Measurements from ENCODE around the gene ATP6V0A1.
"Not testable (repeated sequence)": the region's sequence is repeated elsewhere in the genome, so short reads cannot be mapped to it uniquely, and the experiment has no call there.

ATP6V0A1 gene

DNA sequence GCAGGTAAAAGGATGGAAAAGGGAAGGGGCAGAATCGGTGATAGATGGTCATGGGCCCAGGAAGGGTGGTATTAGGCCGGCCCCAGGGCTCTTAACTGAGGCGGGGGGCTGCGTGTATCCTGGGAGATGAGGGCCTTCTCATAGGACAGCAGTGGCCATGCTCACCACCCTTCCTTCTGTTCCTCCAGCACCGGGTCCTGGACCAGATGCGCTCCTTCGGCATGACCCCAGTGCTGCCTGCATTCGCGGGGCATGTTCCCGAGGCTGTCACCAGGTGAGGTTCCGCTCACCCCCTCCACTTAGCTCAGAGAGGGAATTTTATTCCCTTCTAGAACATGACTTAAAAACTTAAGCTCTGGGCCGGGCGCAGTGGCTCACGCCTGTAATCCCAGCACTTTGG, 79.8 kb downstream of the ATP6V0A1 start:
- no peak for DNase-seq (ENCODE audit: low read depth in 2 of 2)

DNA sequence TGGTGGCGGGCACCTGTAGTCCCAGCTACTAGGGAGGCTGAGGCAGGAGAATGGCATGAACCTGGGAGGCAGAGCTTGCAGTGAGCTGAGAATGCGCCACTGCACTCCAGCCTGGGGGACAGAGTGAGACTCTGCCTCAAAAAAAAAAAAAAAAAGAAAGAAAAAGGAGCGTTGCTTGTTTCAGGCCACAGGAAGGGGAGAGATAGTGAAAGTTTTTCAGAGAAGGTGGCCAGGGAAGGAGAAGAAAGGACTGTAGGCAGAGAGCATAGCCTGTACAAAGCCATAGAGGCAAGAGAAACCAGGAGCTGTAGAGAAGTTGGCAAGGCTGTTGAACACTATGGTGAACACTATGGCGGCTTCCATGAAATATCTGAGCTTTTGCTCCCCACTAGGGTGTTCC, 81.9 kb downstream of the ATP6V0A1 start:
- DNase-seq (ENCODE audit: low read depth in 2 of 2): not testable (repeated sequence)

DNA sequence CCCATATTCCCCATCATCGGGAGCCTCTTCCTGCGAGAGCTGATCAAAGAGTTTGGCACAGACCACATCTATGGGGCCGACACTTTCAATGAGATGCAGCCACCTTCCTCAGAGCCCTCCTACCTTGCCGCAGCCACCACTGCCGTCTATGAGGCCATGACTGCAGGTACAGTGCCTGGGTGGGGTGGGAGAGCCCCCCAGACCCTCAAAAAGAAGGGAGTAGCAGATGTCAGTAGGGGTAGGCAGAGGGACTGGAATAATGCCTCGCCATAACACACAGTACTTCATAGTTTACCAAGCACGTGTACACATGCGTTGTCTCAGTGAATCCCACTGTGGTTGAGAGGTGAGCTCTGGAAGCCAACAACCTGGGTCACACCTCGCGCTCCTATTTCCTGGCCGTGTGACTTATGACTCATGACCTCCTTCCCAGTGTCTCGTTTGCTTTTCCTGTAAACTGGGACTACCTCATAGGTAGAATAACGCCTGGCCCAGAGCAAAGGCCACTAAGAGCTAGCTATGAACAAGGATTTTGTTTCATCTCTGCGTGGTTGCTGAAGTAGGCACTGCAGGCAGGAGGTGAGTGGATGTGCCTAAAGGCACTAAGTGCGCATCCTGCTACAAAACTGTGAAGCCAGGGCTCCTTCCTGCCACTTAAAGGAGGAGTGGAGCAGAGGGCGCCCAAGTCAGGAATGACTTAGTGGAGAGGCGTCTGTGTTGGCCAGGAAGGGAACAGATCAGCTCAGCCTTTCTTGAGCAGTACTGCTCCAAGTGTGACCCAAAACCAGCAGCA, 82.6 kb downstream of the ATP6V0A1 start:
- DNase-seq (ENCODE audit: low read depth in 2 of 2): no peak

DNA sequence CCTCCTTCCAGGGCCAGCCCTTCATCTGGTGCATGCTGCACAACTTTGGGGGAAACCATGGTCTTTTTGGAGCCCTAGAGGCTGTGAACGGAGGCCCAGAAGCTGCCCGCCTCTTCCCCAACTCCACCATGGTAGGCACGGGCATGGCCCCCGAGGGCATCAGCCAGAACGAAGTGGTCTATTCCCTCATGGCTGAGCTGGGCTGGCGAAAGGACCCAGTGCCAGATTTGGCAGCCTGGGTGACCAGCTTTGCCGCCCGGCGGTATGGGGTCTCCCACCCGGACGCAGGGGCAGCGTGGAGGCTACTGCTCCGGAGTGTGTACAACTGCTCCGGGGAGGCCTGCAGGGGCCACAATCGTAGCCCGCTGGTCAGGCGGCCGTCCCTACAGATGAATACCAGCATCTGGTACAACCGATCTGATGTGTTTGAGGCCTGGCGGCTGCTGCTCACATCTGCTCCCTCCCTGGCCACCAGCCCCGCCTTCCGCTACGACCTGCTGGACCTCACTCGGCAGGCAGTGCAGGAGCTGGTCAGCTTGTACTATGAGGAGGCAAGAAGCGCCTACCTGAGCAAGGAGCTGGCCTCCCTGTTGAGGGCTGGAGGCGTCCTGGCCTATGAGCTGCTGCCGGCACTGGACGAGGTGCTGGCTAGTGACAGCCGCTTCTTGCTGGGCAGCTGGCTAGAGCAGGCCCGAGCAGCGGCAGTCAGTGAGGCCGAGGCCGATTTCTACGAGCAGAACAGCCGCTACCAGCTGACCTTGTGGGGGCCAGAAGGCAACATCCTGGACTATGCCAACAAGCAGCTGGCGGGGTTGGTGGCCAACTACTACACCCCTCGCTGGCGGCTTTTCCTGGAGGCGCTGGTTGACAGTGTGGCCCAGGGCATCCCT, 84.8 kb downstream of the ATP6V0A1 start:
- no peak for DNase-seq (ENCODE audit: low read depth in 2 of 2)

DNA sequence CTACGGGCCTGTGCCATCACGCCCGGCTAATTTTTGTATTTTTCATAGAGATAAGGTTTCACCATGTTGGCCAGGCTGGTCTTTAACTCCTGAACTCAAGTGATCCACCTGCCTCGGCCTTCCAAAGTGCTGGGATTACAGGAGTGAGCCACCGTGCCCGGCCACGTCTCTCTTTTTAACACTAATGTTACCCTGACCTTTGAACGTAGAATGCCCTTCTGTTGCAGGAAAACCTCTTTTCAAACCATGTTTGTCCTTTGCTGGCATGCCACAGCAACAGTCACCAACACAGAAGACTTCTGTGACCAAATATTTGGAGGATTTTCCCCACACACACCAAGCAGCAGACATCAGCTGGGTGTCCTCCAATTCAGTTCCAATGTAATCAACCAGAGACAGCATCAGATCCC, 86.2 kb downstream of the ATP6V0A1 start:
- no peak for DNase-seq (ENCODE audit: low read depth in 2 of 2)

DNA sequence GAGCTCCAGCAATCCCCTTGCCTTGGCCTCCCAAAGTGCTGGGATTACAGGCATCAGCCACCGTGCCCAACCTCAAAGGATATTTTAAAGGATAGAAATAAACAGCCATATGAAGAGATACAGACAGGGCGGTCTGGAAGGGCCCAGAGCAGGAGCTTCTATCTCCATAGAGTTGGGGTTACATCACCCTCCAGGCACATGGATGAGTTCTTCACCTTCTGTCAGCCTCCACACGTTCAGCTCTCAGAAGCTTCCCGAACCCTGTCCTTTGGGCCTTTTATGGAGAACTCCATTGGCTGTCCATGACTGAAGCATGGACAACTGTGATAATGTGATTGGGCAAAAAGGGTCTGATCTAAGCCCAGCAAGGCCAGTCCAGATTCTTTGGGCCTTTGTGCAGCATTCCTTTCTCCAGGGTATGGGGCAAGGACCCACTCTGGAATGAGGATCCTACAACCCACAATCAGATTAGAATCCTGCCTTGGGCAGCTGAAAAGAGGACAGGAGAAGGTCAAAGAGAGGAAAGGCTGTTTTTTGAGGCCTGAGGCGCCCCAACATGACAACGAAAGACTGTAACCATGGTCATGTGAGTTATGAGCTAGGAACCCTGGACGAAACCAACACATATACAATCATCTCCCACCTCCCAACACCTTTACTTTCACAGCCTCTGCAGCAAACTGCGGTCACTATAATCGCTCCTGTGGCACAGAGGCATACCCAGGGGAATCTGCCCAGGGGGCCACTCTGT, 87.3 kb downstream of the ATP6V0A1 start:
- not testable (repeated sequence) for DNase-seq (ENCODE audit: low read depth in 2 of 2)

DNA sequence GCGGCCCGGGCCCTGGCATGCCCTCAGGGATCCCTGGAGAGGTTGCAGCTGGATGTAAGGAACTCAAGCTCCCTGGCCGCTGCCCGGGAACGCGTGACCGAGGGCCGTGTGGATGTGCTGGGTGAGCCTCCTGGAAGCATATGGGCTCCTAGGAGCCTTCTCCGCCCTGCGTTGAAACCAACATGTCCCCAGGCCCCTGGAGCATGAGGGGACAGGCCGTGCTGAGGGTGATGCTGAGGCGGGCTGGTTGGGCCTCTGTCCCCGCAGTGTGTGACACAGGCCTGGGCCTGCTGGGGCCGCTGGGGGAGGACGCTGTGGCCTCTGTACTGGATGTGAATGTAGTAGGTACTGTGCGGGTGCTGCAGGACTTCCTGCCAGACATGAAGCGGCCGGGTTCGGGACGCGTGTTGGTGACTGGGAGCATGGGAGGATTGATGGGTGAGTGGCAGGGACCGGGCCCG, 88.4 kb downstream of the ATP6V0A1 start:
- DNase-seq (ENCODE audit: low read depth in 2 of 2): no peak

DNA sequence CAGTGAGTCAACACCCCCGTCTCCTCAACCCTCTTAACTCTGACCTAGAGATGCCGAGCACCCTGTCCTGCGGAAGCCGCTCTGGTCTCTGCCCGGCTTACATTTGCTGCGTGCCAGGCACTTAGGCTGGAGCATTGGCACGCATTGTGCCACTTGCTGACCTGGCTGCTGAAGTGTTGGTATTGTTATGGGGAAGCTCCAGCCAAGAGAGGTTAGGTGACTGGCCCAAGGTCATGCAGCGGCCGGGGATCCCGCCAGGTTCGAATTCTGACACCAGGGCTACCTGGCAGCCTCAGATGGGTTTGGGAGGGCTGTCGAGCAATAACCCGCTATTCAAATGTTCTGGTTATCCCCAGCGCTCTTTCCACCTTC, 89.0 kb downstream of the ATP6V0A1 start:
- no peak for DNase-seq (ENCODE audit: low read depth in 2 of 2)

DNA sequence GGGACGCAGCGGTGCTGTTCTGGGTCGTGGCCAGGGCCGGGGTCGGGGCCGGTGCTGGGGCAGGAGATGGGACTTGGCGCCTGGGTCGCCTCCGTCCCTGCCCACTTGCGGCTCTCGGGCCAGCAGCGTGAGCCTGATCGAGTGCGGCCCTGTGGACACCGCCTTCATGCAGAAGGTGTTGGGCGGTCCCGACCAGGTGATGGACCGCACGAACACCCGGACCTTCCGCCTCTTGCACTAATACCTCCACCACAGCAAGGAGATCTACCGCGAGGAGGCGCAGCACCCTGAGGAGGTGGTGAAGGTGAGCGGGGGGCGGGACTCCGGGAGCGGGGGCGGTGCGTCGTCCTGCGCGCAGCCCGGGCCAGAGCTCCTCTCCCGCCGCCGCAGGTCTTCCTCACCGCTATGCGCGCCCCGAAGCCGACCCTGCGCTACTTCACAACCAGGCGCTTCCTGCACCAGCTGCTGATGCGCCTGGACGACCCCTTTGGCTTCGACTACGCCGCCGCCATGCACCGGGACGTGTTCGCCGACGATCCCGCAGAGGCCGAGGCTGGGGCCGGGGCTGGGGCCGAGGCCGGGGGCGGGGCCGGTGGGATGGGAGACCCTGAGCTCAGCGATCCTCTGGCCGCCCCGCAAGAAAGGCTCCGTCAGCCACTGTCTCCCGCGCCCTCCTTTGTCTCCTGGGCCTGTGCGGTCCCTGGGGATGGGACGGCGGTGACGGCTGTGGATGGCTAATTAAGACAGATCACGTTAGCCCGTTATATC, 89.6 kb downstream of the ATP6V0A1 start:
- no peak for DNase-seq (ENCODE audit: low read depth in 2 of 2)

DNA sequence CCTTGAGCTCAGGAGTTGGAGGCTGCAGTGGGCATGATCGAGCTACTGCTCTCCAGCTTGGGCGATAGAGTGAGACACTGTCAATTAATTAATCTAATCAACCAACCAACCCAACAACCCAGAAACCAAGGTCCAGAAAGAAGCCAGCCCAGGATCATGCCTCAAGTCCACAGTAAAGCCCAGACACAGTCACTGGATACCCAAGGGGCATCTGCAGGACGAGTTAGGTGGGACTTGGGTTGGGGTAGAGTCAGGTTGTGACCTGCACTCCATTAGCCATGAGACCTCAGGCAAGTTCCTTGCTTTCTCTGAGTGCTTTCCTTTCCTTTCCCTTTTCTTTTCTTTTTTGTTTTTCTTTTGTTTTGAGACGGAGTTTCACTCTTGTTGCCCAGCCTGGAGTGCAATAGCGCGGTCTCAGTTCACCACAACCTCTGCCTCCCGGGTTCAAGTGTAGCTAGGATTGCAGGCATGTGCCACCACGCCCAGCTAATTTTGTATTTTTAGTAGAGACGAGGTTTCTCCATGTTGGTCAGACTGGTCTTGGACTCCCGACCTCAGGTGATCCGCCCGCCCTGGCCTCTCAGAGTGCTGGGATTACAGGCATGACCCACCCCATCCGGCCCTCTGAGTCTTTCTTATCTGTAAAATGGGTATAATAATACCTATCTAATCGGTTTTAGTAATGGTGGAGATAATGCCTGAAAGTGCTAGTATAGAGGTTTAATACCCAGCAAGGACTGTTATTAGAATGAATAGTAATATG, 90.5 kb downstream of the ATP6V0A1 start:
- no peak for DNase-seq (ENCODE audit: low read depth in 2 of 2)

DNA sequence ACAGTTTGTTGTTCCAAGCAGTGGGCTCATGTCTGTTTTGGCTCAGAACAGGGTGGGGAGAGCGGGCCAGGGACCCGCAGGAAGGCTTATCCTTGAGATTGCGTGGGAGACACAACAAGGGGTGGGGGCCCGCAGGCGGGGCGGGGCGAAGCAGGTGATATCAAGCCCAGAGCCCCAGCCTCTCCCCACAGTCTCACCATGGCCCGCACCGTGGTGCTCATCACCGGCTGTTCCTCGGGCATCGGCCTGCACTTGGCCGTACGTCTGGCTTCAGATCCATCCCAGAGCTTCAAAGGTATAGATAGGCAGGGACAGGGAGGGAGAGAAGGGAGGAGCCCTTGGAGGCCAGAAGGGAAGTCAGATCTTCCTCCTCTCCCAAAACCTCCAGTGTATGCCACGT, 94.1 kb downstream of the ATP6V0A1 start, which contains the start of gene HSD17B1:
TSS of gene HSD17B1 (plus strand) at position 188 of the 400 bp plus-strand sequence. CDS start at position 199, 11 bp downstream.
- DNase-seq (ENCODE audit: low read depth in 2 of 2): not testable (repeated sequence)

DNA sequence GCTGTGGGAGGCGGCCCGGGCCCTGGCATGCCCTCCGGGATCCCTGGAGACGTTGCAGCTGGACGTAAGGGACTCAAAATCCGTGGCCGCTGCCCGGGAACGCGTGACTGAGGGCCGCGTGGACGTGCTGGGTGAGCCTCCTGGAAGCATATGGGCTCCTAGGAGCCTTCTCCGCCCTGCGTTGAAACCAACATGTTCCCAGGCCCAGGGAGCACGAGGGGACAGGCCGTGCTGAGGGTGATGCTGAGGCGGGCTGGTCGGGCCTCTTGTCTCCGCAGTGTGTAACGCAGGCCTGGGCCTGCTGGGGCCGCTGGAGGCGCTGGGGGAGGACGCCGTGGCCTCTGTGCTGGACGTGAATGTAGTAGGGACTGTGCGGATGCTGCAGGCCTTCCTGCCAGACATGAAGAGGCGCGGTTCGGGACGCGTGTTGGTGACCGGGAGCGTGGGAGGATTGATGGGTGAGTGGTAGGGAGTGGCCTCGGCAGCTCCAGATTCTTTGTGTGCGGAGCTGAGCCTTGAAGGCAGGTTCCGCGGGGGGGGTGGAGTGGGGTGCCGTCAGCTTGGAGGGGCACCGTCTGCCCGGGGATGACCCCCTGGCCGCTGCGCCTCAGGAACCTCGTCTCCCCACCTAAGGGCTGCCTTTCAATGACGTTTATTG, 94.6 kb downstream of the ATP6V0A1 start:
- no peak for DNase-seq (ENCODE audit: low read depth in 2 of 2)

DNA sequence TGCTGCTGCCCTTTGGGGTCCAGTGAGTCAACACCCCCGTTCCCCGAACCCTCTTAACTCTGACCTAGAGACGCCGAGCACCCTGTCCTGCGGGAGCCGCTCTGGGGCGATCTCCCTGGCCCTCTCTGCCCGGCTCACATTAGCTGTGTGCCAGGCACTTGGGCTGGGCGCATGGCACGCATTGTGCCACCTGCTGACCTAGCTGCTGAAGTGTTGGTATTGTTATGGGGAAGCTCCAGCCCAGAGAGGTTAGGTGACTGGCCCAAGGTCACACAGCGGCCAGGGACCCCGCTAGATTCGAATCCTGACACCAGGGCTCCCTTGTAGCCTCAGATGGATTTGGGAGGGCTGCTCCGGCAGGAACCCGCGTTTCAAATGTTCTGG, 95.2 kb downstream of the ATP6V0A1 start:
- no peak for DNase-seq (ENCODE audit: low read depth in 2 of 2)

DNA sequence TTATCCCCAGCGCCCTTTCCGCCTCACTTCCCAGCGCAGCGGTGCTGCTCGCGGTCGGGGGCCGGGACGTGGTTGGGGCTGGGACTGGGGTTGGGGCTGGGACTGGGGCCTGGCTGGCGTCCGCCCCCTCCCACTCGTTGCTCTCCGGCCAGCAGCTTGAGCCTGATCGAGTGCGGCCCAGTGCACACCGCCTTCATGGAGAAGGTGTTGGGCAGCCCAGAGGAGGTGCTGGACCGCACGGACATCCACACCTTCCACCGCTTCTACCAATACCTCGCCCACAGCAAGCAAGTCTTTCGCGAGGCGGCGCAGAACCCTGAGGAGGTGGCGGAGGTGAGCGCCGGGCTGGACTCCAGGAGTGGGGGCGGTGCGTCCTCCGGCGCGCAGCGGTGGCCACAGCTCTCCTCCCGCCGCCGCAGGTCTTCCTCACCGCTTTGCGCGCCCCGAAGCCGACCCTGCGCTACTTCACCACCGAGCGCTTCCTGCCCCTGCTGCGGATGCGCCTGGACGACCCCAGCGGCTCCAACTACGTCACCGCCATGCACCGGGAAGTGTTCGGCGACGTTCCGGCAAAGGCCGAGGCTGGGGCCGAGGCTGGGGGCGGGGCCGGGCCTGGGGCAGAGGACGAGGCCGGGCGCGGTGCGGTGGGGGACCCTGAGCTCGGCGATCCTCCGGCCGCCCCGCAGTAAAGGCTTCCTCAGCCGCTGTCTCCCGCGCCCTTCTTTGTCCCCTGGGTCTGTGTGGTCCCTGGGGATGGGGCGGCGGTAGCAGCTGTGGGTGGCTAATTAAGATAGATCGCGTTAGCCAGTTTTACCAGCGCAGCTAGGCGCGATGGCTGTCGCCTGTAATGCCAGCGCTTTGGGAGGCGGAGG, 95.8 kb downstream of the ATP6V0A1 start:
- peak in 1 of 2 experiments; percentile 50 for DNase-seq (ENCODE audit: low read depth in 2 of 2)

DNA sequence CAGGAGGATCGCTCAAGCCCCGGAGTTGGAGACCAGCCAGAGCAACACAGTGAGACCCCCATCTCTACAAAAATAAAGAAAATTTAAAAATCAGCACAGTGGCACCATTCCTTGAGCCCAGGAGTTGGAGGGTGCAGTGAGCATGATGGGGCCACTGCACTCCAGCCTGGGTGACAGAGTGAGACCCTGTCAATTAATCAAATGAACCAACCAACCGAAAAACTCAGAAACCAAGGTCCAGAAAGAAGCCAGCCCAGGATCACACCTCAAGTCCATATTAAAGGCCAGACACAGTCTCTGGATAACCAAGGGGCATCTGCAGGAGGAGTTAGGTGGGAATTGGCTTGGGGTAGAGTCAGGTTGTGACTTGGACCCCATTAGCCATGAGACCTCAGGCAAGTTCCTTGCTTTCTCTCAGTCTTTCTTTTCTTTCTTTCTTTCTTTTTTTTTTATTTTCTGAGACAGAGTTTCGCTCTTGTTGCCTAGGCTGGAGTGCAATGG, 96.5 kb downstream of the ATP6V0A1 start:
- DNase-seq (ENCODE audit: low read depth in 2 of 2): no peak

DNA sequence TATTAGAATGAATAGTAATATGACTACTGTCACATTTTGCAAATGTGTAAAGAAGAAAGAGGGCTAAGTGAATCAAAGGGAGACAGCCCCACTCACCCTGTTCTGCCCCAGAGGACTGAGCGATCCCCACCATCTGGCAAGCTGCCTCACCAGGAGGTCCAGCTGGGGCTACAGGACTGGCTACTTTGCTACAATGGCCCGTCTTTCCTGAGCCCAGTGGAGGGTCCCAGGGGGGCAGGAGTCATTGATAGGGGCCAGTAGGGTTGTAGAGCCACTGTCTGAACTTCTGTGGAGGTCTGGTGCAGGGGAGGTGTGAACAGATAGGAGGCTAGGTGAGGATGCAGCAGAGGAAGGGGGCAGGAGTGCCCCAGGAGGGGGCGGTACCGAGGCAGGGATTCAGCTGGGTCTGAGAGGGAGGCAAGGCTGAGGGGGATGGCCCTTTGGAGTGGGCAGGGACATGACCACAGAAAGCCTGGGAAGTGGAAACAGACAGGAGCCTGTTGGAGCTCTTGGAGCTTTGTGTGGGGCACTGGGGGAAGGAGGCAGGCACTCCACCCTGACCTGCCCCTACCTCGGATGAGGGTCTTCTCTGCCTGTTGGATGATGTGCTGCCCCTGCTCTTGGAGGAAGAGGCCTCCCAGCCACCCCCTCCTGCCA, 97.4 kb downstream of the ATP6V0A1 start:
- not testable (repeated sequence) for DNase-seq (ENCODE audit: low read depth in 2 of 2)

DNA sequence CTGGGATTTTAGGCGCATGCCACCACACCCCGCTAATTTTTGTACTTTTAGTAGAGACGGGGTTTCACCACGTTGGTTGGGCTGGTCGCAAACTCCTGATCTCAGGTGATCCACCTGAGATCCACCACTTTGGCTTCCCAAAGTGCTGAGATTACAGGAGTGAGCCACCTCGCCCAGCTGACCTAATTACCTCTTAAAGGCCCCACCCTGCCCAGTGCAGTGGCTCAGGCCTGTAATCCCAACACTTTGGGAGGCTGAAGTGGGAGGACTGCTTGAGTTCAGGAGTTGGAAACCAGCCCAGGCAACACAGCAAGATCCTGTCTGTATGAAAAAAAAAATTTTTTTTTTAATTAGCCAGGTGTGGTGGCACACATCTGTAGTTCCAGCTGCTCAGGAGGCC, 100.4 kb downstream of the ATP6V0A1 start:
- DNase-seq (ENCODE audit: low read depth in 2 of 2): no peak

DNA sequence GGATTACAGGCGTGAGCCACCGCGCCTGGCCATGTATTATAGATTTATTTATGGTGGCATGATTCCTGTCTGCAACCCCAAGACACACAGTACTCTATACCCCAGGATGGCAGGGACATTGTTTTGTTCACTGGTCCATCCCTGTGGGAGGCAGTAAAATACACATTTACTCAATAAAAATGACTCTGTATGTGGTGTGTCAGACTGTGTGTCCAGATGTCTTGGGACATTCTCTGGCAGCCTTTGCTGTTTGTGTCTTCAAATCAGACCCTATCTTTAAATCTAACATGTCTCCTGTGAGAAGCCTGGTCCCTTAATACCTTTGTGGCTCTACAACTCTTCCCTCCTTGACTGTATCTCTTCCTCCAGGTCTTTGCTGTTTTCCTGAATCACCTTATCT, 101.6 kb downstream of the ATP6V0A1 start:
- DNase-seq (ENCODE audit: low read depth in 2 of 2): no peak
